SH-SY5Y (cell line): ENCODE measurements around the gene LMNB1.

Experiments
- GATA2 ChIP-seq: IDR thresholded peaks from 2 replicates; pipeline ENCODE4 v1.6.1; 2011; ENCODE audit warnings: mild to moderate bottlenecking, low read depth, low read length
- GATA3 ChIP-seq: IDR thresholded peaks from 2 replicates; pipeline ENCODE4 v1.6.1; 2011; ENCODE audit warnings: low read depth, mild to moderate bottlenecking, low read length, moderate library complexity

GRCh38 chr5:126763371-126763770 lies 13.6 kb upstream of the LMNB1 start:
- TF ChIP-seq GATA2 (no peak), GATA3 (no peak)
